ENCODE results near the gene PRG2.
A peak's percentile ranks its signal among the peaks of the same experiment; 100 is the strongest.

The PRG2 gene

DNA sequence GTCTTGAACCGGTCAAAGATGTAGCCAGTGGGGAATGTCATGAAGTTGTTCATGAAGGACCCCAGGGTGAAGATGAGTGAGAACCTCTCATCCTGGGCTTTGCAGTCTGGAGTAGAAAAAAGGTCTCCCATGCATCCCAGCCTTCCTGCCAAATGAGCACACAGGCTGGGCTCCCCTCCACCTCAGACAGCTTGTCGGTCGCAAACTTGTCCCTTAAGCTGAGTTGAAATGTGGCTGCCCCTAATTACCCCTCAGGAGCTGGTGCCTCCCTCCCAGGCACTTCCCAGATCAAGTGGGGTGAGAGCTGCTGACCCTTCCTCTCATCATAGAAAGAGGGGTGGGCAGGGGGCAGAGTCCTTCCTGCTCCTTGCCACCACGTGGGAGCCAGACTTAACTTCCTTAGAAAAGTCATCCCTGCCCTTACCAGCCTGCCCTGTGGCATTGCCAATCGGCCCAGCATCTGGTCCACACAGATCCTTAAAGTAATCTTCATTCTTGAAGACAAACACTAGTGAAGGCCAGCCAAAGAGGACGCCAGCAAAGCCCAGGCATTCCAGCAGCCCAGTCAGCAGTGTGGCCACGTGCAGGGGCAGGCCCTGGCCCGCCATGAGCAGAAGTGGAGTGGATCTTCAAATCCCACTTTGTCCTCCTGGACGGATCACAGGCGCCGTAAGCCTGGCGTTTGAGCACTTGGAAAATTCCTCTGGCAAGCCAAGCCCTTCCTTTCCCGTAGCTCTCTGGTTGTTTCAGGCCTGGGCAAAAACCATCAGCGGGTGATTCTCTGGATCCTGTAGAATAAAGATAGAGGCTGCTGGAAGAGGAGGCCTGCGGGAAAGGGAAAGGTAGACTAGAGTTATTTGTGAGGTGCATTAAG lies 35.4 kb upstream of the PRG2 start:
- DNase-seq (peak; percentile 18), ATAC-seq (no peak)
- H3K4me1 Mint-ChIP-seq, result peaks cover 66% of the 10 kb centered on the region
- peak overlapping the region; percentile 98 for H3K27ac Mint-ChIP-seq
- peak overlapping the region; percentile 98 for H3K4me3 Mint-ChIP-seq
- H3K9me3 Mint-ChIP-seq, result no peaks in the 10 kb centered on the region
- no peaks in the 10 kb centered on the region for H3K27me3 Mint-ChIP-seq
- H3K36me3 Mint-ChIP-seq (ENCODE audit: low read depth), result peaks cover 59% of the 10 kb centered on the region

DNA sequence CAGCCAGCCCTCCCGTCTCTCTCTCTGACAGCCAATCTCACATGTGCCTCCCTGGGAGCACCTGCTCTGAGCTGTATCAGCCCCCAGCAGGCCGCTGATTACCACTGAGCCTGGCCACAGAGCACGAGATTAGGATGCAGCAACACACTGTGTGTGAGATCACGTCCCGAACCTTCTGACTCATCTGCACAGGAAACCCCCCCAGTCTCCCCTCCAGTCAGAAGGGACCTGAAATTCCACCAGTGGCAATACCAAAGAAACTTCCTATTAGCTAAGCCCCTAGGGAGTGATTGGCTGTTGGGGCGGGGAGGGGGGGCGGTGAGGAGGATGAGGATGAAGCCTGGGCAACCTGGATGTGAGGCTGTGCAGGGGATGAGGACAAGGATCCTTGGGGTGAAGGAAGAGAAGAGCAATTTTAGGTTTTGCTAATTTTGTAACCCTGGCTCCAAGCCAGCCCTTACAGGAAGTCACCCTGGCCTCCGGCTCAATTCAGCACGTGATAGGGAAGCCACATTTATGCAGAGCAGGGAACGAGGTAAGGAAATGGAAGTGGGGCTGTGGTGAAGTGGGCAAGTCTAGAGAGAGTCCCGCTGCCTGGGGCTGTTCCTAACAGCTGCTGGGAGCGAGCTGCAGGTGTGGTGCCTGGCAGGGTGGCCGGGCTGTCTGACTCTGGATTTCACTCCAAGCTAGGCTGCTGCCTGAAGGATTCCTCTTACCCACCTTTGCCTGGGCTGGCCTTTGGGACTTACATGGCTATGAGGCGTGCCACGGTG lies 34.5 kb upstream of the PRG2 start:
- H3K9me3 Mint-ChIP-seq, result no peaks in the 10 kb centered on the region
- DNase-seq, result peak; percentile 87
- peak; percentile 95 for ATAC-seq
- peaks cover 72% of the 10 kb centered on the region for H3K4me1 Mint-ChIP-seq
- peaks cover 67% of the 10 kb centered on the region for H3K36me3 Mint-ChIP-seq (ENCODE audit: low read depth)
- H3K27me3 Mint-ChIP-seq, result no peaks in the 10 kb centered on the region
- peak overlapping the region; percentile 98 for H3K4me3 Mint-ChIP-seq
- peak overlapping the region; percentile 98 for H3K27ac Mint-ChIP-seq

DNA sequence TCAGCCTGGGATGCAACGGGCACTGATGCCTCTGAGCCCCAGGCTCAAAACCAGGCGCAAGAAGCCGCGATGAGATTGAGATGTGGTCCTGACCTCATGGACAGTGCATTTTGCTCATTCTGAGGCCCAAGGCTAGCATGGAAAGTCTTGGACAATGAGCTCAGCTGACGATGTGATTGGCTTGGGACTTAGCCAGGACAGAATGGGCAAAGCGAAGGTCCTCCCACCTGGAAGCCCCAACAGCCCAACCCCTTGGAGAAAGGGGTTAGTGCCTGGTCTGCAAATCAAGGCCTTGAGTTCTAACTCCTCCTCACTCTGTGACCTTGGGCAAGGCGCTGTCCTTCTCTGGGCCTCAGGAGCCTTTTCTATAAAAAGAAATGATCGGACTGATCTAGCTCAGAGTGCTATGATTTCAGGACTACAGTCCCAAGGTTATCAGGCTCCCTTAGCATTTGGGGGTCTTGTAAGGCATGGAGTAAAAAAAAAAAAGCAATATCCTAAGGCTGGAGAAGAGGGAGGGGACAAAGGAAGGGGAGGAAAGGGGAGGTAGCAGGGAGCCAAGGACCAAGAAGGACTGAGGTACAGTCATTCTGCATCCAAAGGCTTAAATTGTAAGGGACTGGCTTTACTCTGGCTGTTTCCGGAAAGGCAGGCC lies 33.8 kb upstream of the PRG2 start:
- Mint-ChIP-seq H3K36me3 (ENCODE audit: low read depth) (peaks cover 72% of the 10 kb centered on the region), H3K4me3 (peak overlapping the region; percentile 98), H3K9me3 (no peaks in the 10 kb centered on the region), H3K27ac (peak overlapping the region; percentile 98), H3K27me3 (no peaks in the 10 kb centered on the region), H3K4me1 (peaks cover 78% of the 10 kb centered on the region)
- DNase-seq (no peak), ATAC-seq (no peak)

DNA sequence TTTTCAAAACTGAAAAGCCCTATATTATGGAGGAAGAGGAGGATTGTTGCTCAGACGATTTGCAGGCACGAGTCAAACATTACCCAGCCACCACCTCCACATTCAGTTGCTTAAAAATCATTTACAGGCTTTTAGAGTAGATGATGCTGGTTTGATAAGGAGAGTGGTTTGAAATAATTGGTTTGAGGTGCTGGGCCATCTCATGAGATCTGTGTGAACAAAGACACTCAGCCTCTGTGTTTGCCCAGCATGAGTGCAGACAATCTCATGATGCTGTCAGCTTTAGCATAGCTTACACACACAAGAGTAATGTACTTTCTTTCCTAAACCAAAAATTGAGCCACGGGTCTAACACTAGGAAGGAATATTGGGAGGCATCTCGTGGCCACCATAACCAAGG lies 32.2 kb upstream of the PRG2 start:
- no peaks in the 10 kb centered on the region for H3K27me3 Mint-ChIP-seq
- H3K4me1 Mint-ChIP-seq, result peaks cover 83% of the 10 kb centered on the region
- no peak for DNase-seq
- H3K4me3 Mint-ChIP-seq, result peak overlapping the region; percentile 98
- ATAC-seq, result no peak
- peaks cover 86% of the 10 kb centered on the region for H3K36me3 Mint-ChIP-seq (ENCODE audit: low read depth)
- peak overlapping the region; percentile 98 for H3K27ac Mint-ChIP-seq
- H3K9me3 Mint-ChIP-seq, result no peaks in the 10 kb centered on the region

GRCh38 chr11:57421805-57422204 lies 31.4 kb upstream of the PRG2 start:
- peaks cover 94% of the 10 kb centered on the region for H3K36me3 Mint-ChIP-seq (ENCODE audit: low read depth)
- H3K27me3 Mint-ChIP-seq, result no peaks in the 10 kb centered on the region
- peak overlapping the region; percentile 26 for H3K27ac Mint-ChIP-seq
- no peaks in the 10 kb centered on the region for H3K9me3 Mint-ChIP-seq
- peaks cover 84% of the 10 kb centered on the region for H3K4me1 Mint-ChIP-seq
- ATAC-seq (no peak), DNase-seq (no peak)
- peak overlapping the region; percentile 98 for H3K4me3 Mint-ChIP-seq

- peak overlapping the region; percentile 26 for H3K27ac Mint-ChIP-seq
- peaks cover 96% of the 10 kb centered on the region for H3K36me3 Mint-ChIP-seq (ENCODE audit: low read depth)
- peaks cover 82% of the 10 kb centered on the region for H3K4me1 Mint-ChIP-seq
- H3K4me3 Mint-ChIP-seq, result no peak overlapping the region
- H3K27me3 Mint-ChIP-seq, result no peaks in the 10 kb centered on the region
- ATAC-seq (no peak), DNase-seq (no peak)
- H3K9me3 Mint-ChIP-seq, result no peaks in the 10 kb centered on the region
Measured at GRCh38 chr11:57421066-57421465, 30.6 kb upstream of the PRG2 start.

DNA sequence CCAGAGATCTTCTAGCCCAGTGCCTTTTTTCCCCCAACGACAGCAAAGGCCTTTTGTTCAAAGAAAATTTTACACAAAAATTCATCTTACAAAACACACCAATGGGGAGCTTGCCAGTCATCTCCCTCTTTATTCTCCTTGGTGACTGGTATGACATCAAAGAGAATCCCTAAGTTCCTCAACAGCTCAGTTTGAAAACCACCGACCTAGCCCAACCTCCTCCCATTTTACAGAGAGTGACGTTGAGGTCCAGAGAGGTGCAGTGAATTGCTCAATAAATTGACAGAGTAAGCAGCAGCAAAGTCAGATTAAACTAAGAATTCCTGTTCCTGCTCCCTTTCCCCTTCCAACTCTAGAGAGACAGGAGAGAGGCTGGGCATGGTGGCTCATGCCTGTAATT lies 28.7 kb upstream of the PRG2 start:
- Mint-ChIP-seq H3K27ac (no peak overlapping the region), H3K4me1 (peaks cover 83% of the 10 kb centered on the region), H3K9me3 (no peaks in the 10 kb centered on the region), H3K27me3 (no peaks in the 10 kb centered on the region), H3K36me3 (ENCODE audit: low read depth) (peaks cover 94% of the 10 kb centered on the region), H3K4me3 (no peak overlapping the region)
- DNase-seq (no peak), ATAC-seq (no peak)

DNA sequence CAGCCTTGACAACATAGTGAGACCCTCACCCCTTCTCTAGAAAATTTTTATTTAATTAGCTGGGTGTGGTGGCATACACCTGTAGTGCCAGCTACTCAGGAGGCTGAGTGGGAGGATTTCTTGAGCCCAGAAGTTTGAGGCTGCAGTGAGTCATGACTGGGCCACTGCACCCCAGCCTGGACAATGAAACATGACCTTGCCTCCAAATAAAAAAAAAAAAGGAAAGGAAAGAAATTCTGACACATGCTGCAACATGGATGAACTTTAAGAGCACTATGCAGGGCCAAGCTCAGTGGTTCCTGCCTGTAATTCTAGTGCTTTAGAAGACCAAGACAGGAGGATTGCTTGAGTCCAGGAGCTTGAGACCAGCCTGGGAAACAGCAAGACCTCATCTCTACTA lies 27.7 kb upstream of the PRG2 start:
- Mint-ChIP-seq H3K9me3 (no peaks in the 10 kb centered on the region), H3K36me3 (ENCODE audit: low read depth) (peaks cover 94% of the 10 kb centered on the region), H3K4me3 (no peak overlapping the region), H3K27me3 (no peaks in the 10 kb centered on the region), H3K4me1 (peaks cover 83% of the 10 kb centered on the region), H3K27ac (no peak overlapping the region)
- DNase-seq (no peak), ATAC-seq (no peak)

GRCh38 chr11:57417056-57417455 lies 26.6 kb upstream of the PRG2 start:
- H3K27me3 Mint-ChIP-seq, result no peaks in the 10 kb centered on the region
- peak overlapping the region; percentile 14 for H3K4me3 Mint-ChIP-seq
- DNase-seq (no peak), ATAC-seq (no peak)
- peak overlapping the region; percentile 46 for H3K27ac Mint-ChIP-seq
- H3K9me3 Mint-ChIP-seq, result no peaks in the 10 kb centered on the region
- H3K4me1 Mint-ChIP-seq, result peaks cover 79% of the 10 kb centered on the region
- peaks cover 93% of the 10 kb centered on the region for H3K36me3 Mint-ChIP-seq (ENCODE audit: low read depth)

GRCh38 chr11:57416436-57416835 lies 26.0 kb upstream of the PRG2 start:
- Mint-ChIP-seq H3K27me3 (no peaks in the 10 kb centered on the region), H3K9me3 (no peaks in the 10 kb centered on the region), H3K4me3 (no peak overlapping the region), H3K27ac (no peak overlapping the region), H3K36me3 (ENCODE audit: low read depth) (peaks cover 92% of the 10 kb centered on the region), H3K4me1 (peaks cover 76% of the 10 kb centered on the region)
- no peak for DNase-seq
- no peak for ATAC-seq

GRCh38 chr11:57414612-57415212 lies 24.3 kb upstream of the PRG2 start:
- peaks cover 74% of the 10 kb centered on the region for H3K4me1 Mint-ChIP-seq
- H3K27ac Mint-ChIP-seq, result peak overlapping the region; percentile 54
- H3K4me3 Mint-ChIP-seq, result peak overlapping the region; percentile 45
- no peaks in the 10 kb centered on the region for H3K27me3 Mint-ChIP-seq
- DNase-seq, result no peak
- H3K9me3 Mint-ChIP-seq, result no peaks in the 10 kb centered on the region
- peaks cover 88% of the 10 kb centered on the region for H3K36me3 Mint-ChIP-seq (ENCODE audit: low read depth)
- ATAC-seq, result peak; percentile 64

DNA sequence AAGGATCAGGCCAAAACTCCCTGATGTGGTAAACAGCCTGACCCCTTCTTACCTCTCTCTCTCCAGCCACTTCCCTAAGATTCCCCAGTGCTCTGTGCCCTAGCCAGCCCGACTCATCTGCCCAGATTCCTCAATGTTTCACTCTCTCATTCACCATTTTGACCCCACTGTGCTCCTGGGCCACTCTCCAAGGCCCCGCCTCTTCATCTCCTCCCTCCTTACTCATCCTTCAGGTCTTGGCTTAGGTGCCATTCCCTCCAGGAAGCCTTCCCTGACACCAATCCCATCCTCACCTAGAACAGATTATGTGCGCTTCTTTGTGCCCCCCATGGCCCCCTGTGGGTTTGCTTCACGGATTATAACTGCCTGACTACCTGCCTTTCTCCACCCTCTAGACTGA lies 23.2 kb upstream of the PRG2 start:
- peaks cover 91% of the 10 kb centered on the region for H3K36me3 Mint-ChIP-seq (ENCODE audit: low read depth)
- H3K4me3 Mint-ChIP-seq, result peak overlapping the region; percentile 1
- ATAC-seq (no peak), DNase-seq (no peak)
- no peaks in the 10 kb centered on the region for H3K27me3 Mint-ChIP-seq
- peak overlapping the region; percentile 52 for H3K27ac Mint-ChIP-seq
- H3K9me3 Mint-ChIP-seq, result no peaks in the 10 kb centered on the region
- H3K4me1 Mint-ChIP-seq, result peaks cover 76% of the 10 kb centered on the region

- H3K27ac Mint-ChIP-seq, result peak overlapping the region; percentile 64
- H3K4me1 Mint-ChIP-seq, result peaks cover 85% of the 10 kb centered on the region
- no peaks in the 10 kb centered on the region for H3K27me3 Mint-ChIP-seq
- no peak overlapping the region for H3K4me3 Mint-ChIP-seq
- no peaks in the 10 kb centered on the region for H3K9me3 Mint-ChIP-seq
- H3K36me3 Mint-ChIP-seq (ENCODE audit: low read depth), result peaks cover 91% of the 10 kb centered on the region
- ATAC-seq (no peak), DNase-seq (no peak)
Measured at GRCh38 chr11:57410287-57410686, 19.8 kb upstream of the PRG2 start.

GRCh38 chr11:57409321-57410100 lies 19.1 kb upstream of the PRG2 start:
- Mint-ChIP-seq H3K27me3 (no peaks in the 10 kb centered on the region), H3K36me3 (ENCODE audit: low read depth) (peaks cover 90% of the 10 kb centered on the region), H3K9me3 (no peaks in the 10 kb centered on the region), H3K4me3 (no peak overlapping the region), H3K4me1 (peaks cover 85% of the 10 kb centered on the region), H3K27ac (peak overlapping the region; percentile 62)
- ATAC-seq (no peak), DNase-seq (no peak)
